ENCODE results near the gene KCNS3.

The KCNS3 gene

DNA sequence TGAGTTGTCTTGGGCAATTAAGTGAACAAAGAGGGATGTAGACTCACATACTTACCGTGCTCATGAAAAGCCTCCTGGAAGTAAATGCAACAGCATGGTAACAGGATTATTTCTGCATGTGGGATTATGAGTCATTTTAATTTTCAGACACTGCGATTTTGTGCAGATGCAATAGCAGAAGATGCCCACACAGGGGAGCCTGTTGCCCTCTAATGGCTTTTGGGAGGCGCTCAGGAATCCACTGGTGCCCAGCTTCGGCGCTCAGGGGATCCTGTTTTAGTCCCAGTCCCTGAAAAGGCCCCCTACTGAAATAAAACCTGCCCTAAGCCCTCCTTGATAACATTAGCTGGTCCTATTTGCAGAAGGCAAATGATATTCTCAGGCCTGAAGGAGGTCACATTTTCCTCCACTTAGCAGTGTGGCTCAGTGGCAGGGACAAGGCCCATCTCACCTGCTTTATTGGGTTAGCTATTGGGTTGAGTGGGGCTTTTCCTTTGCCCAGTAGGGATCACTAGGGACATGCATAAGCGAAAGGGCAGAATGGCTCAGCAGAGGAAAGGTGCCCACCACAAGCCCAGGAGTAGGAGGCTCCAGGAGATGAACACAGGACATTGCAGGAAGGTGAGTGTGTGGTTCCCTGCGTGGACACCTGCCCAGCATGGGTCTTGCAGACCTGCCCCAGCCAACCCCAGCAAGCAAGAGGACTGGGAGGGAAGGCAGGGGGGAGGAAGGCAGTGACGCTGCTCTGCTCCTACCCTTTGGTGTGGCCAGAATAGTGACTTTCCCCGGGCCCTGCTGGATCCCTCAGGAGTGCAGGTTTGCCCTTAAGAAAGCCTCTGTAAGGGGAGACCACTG lies 26.5 kb upstream of the KCNS3 start:
- Histone ChIP-seq H3K36me3 (ENCODE audit: control insufficient read depth in 1 of 2, insufficient read depth in 2 of 2, low read length in 2 of 2) (no peaks in the 10 kb centered on the region), H3K27ac (ENCODE audit: low read depth, low read length) (no peak overlapping the region), H3K9me3 (ENCODE audit: control insufficient read depth in 1 of 2, low read length in 2 of 2) (no peaks in the 10 kb centered on the region), H3K4me3 (ENCODE audit: low read depth in 1 of 2, low read length in 2 of 2) (no peak overlapping the region), H3K27me3 (ENCODE audit: control insufficient read depth in 1 of 2, insufficient read depth in 2 of 2, low read length in 2 of 2) (no peaks in the 10 kb centered on the region), H3K4me1 (ENCODE audit: control insufficient read depth in 1 of 2, insufficient read depth in 2 of 2, low read length in 2 of 2) (no peaks in the 10 kb centered on the region), H3K9ac (ENCODE audit: low read depth in 1 of 2, low read length in 2 of 2) (no peak overlapping the region)

DNA sequence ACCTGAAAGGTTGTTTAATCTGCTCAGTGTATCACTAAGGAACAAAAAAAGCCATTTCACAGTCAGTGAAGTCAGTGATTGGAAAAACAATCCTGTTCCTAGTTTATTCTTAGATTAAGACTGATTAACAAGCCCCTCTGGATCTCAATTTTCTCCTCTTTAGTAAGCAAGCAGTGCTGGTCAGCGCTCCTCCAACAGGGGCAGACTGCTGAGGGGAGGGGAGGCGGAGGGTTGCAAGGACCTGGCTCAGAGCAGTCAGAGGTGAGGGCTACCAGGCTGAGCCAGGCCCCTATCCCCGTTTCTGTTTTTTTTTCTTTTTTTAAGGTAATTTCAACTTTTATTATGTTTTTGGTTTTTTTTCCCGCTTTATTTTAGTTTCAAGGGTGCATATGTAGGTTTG lies 24.7 kb upstream of the KCNS3 start:
- Histone ChIP-seq H3K27ac (ENCODE audit: low read depth, low read length) (no peak overlapping the region), H3K9me3 (ENCODE audit: control insufficient read depth in 1 of 2, low read length in 2 of 2) (no peaks in the 10 kb centered on the region), H3K27me3 (ENCODE audit: control insufficient read depth in 1 of 2, insufficient read depth in 2 of 2, low read length in 2 of 2) (no peaks in the 10 kb centered on the region), H3K36me3 (ENCODE audit: control insufficient read depth in 1 of 2, insufficient read depth in 2 of 2, low read length in 2 of 2) (no peaks in the 10 kb centered on the region), H3K9ac (ENCODE audit: low read depth in 1 of 2, low read length in 2 of 2) (no peak overlapping the region), H3K4me1 (ENCODE audit: control insufficient read depth in 1 of 2, insufficient read depth in 2 of 2, low read length in 2 of 2) (peaks cover 0 to 3% of the 10 kb centered on the region in 2 donors), H3K4me3 (ENCODE audit: low read depth in 1 of 2, low read length in 2 of 2) (no peak overlapping the region)

DNA sequence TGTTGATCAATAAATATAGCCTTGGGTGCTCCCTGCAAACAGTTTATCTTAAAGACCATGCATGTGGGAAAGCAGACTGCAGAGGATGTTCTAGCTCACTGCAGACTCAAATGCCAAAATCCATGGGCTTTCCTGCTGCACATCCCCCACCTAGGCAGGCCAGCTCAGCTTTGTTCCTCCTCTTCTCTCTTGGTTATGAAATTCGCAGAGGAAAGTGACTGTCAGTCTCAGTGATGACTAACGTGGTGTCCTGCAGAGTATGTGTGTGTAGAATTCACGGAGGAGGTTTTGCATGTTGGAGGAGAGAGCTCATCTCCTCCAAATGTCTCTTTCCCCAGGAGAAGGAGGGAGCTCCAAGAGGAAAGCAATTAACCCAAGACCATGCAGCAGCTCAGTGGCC lies 21.4 kb upstream of the KCNS3 start:
- Histone ChIP-seq H3K36me3 (ENCODE audit: control insufficient read depth in 1 of 2, insufficient read depth in 2 of 2, low read length in 2 of 2) (no peaks in the 10 kb centered on the region), H3K27ac (ENCODE audit: low read depth, low read length) (no peak overlapping the region), H3K9ac (ENCODE audit: low read depth in 1 of 2, low read length in 2 of 2) (no peak overlapping the region), H3K9me3 (ENCODE audit: control insufficient read depth in 1 of 2, low read length in 2 of 2) (no peaks in the 10 kb centered on the region), H3K4me1 (ENCODE audit: control insufficient read depth in 1 of 2, insufficient read depth in 2 of 2, low read length in 2 of 2) (peaks cover 0 to 3% of the 10 kb centered on the region in 2 donors), H3K4me3 (ENCODE audit: low read depth in 1 of 2, low read length in 2 of 2) (no peak overlapping the region), H3K27me3 (ENCODE audit: control insufficient read depth in 1 of 2, insufficient read depth in 2 of 2, low read length in 2 of 2) (peaks cover 0 to 5% of the 10 kb centered on the region in 2 donors)

- no peak overlapping the region for H3K9ac ChIP-seq (ENCODE audit: low read depth in 1 of 2, low read length in 2 of 2)
- peaks cover 0 to 3% of the 10 kb centered on the region in 2 donors for H3K4me1 ChIP-seq (ENCODE audit: control insufficient read depth in 1 of 2, insufficient read depth in 2 of 2, low read length in 2 of 2)
- H3K27ac ChIP-seq (ENCODE audit: low read depth, low read length), result no peak overlapping the region
- H3K4me3 ChIP-seq (ENCODE audit: low read depth in 1 of 2, low read length in 2 of 2), result no peak overlapping the region
- no peaks in the 10 kb centered on the region for H3K9me3 ChIP-seq (ENCODE audit: control insufficient read depth in 1 of 2, low read length in 2 of 2)
- H3K27me3 ChIP-seq (ENCODE audit: control insufficient read depth in 1 of 2, insufficient read depth in 2 of 2, low read length in 2 of 2), result peaks cover 0 to 5% of the 10 kb centered on the region in 2 donors
- H3K36me3 ChIP-seq (ENCODE audit: control insufficient read depth in 1 of 2, insufficient read depth in 2 of 2, low read length in 2 of 2), result no peaks in the 10 kb centered on the region
Measured at GRCh38 chr2:17858064-17858463, 20.4 kb upstream of the KCNS3 start.

- H3K27me3 ChIP-seq (ENCODE audit: control insufficient read depth in 1 of 2, insufficient read depth in 2 of 2, low read length in 2 of 2), result peaks cover 0 to 5% of the 10 kb centered on the region in 2 donors
- no peak overlapping the region for H3K27ac ChIP-seq (ENCODE audit: low read depth, low read length)
- H3K9ac ChIP-seq (ENCODE audit: low read depth in 1 of 2, low read length in 2 of 2), result no peak overlapping the region
- no peak overlapping the region for H3K4me3 ChIP-seq (ENCODE audit: low read depth in 1 of 2, low read length in 2 of 2)
- H3K4me1 ChIP-seq (ENCODE audit: control insufficient read depth in 1 of 2, insufficient read depth in 2 of 2, low read length in 2 of 2), result no peaks in the 10 kb centered on the region
- no peaks in the 10 kb centered on the region for H3K9me3 ChIP-seq (ENCODE audit: control insufficient read depth in 1 of 2, low read length in 2 of 2)
- no peaks in the 10 kb centered on the region for H3K36me3 ChIP-seq (ENCODE audit: control insufficient read depth in 1 of 2, insufficient read depth in 2 of 2, low read length in 2 of 2)
Measured at GRCh38 chr2:17863539-17863938, 14.9 kb upstream of the KCNS3 start.

DNA sequence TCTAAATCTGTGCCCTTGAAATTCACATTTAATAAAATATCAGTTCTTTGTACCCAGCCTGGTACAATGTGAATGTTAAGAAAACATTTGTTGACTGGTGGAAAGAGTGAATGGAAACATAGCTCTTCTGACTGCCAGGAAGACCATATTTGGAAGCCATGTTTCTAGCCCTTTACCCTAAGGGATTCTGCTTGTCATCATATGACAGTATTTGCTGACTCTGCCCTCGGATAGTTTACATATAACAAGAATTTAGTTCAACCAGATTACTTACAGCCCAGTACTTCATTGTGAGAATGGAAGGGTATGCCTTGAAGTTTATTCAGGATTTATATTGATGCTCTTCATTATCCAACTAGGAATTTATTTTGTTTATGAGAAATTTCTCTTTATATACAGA lies 13.8 kb upstream of the KCNS3 start:
- no peaks in the 10 kb centered on the region for H3K36me3 ChIP-seq (ENCODE audit: control insufficient read depth in 1 of 2, insufficient read depth in 2 of 2, low read length in 2 of 2)
- H3K4me1 ChIP-seq (ENCODE audit: control insufficient read depth in 1 of 2, insufficient read depth in 2 of 2, low read length in 2 of 2), result no peaks in the 10 kb centered on the region

GRCh38 chr2:17867133-17867532 lies 11.3 kb upstream of the KCNS3 start:
- Histone ChIP-seq H3K27ac (ENCODE audit: low read depth, low read length) (no peak overlapping the region), H3K27me3 (ENCODE audit: control insufficient read depth in 1 of 2, insufficient read depth in 2 of 2, low read length in 2 of 2) (no peaks in the 10 kb centered on the region), H3K9me3 (ENCODE audit: control insufficient read depth in 1 of 2, low read length in 2 of 2) (no peaks in the 10 kb centered on the region)

More for the DNA sequence above, 13.8 kb upstream of the KCNS3 start:
- H3K27me3 ChIP-seq (ENCODE audit: control insufficient read depth in 1 of 2, insufficient read depth in 2 of 2, low read length in 2 of 2), result no peaks in the 10 kb centered on the region
- H3K9ac ChIP-seq (ENCODE audit: low read depth in 1 of 2, low read length in 2 of 2), result no peak overlapping the region
- H3K9me3 ChIP-seq (ENCODE audit: control insufficient read depth in 1 of 2, low read length in 2 of 2), result no peaks in the 10 kb centered on the region
- no peak overlapping the region for H3K4me3 ChIP-seq (ENCODE audit: low read depth in 1 of 2, low read length in 2 of 2)
- no peak overlapping the region for H3K27ac ChIP-seq (ENCODE audit: low read depth, low read length)

GRCh38 chr2:17869128-17869527 lies 9.3 kb upstream of the KCNS3 start:
- H3K27me3 ChIP-seq (ENCODE audit: control insufficient read depth in 1 of 2, insufficient read depth in 2 of 2, low read length in 2 of 2), result no peaks in the 10 kb centered on the region
- no peak overlapping the region for H3K27ac ChIP-seq (ENCODE audit: low read depth, low read length)
- H3K4me1 ChIP-seq (ENCODE audit: control insufficient read depth in 1 of 2, insufficient read depth in 2 of 2, low read length in 2 of 2), result no peaks in the 10 kb centered on the region
- no peak overlapping the region for H3K4me3 ChIP-seq (ENCODE audit: low read depth in 1 of 2, low read length in 2 of 2)
- no peaks in the 10 kb centered on the region for H3K9me3 ChIP-seq (ENCODE audit: control insufficient read depth in 1 of 2, low read length in 2 of 2)
- H3K9ac ChIP-seq (ENCODE audit: low read depth in 1 of 2, low read length in 2 of 2), result no peak overlapping the region
- H3K36me3 ChIP-seq (ENCODE audit: control insufficient read depth in 1 of 2, insufficient read depth in 2 of 2, low read length in 2 of 2), result no peaks in the 10 kb centered on the region

More at GRCh38 chr2:17867133-17867532, 11.3 kb upstream of the KCNS3 start:
- Histone ChIP-seq H3K9ac (ENCODE audit: low read depth in 1 of 2, low read length in 2 of 2) (no peak overlapping the region), H3K4me1 (ENCODE audit: control insufficient read depth in 1 of 2, insufficient read depth in 2 of 2, low read length in 2 of 2) (no peaks in the 10 kb centered on the region), H3K36me3 (ENCODE audit: control insufficient read depth in 1 of 2, insufficient read depth in 2 of 2, low read length in 2 of 2) (no peaks in the 10 kb centered on the region), H3K4me3 (ENCODE audit: low read depth in 1 of 2, low read length in 2 of 2) (no peak overlapping the region)

- no peak overlapping the region for H3K27ac ChIP-seq (ENCODE audit: low read depth, low read length)
- no peak overlapping the region for H3K9ac ChIP-seq (ENCODE audit: low read depth in 1 of 2, low read length in 2 of 2)
- H3K9me3 ChIP-seq (ENCODE audit: control insufficient read depth in 1 of 2, low read length in 2 of 2), result no peaks in the 10 kb centered on the region
- H3K27me3 ChIP-seq (ENCODE audit: control insufficient read depth in 1 of 2, insufficient read depth in 2 of 2, low read length in 2 of 2), result peaks cover 14 to 15% of the 10 kb centered on the region in 2 donors
- no peaks in the 10 kb centered on the region for H3K36me3 ChIP-seq (ENCODE audit: control insufficient read depth in 1 of 2, insufficient read depth in 2 of 2, low read length in 2 of 2)
- no peak overlapping the region for H3K4me3 ChIP-seq (ENCODE audit: low read depth in 1 of 2, low read length in 2 of 2)
- H3K4me1 ChIP-seq (ENCODE audit: control insufficient read depth in 1 of 2, insufficient read depth in 2 of 2, low read length in 2 of 2), result no peaks in the 10 kb centered on the region
Measured at GRCh38 chr2:17871639-17872038, 6.8 kb upstream of the KCNS3 start.

DNA sequence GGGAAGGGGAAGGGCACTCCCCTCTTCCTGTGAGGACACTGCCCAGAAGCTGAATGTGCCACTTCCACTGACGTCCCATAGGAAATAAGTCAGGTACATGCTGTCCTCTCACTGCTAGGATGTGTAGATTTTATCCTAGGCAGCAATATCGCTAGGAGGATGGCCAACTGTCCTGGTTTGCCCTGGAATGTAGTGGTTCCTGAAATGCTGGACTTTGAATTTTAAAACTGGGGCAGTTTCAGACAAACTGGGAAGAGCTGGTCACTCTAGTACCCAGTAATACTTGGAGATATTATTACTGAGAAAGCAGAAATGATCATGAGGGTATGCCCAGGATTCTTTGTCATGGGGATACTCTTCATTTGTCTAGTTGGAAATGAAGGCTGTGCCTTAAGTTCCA lies 5.4 kb upstream of the KCNS3 start:
- no peak overlapping the region for H3K9ac ChIP-seq (ENCODE audit: low read depth in 1 of 2, low read length in 2 of 2)
- no peaks in the 10 kb centered on the region for H3K9me3 ChIP-seq (ENCODE audit: control insufficient read depth in 1 of 2, low read length in 2 of 2)
- peaks cover 0 to 5% of the 10 kb centered on the region in 2 donors for H3K4me1 ChIP-seq (ENCODE audit: control insufficient read depth in 1 of 2, insufficient read depth in 2 of 2, low read length in 2 of 2)
- H3K27ac ChIP-seq (ENCODE audit: low read depth, low read length), result no peak overlapping the region
- H3K4me3 ChIP-seq (ENCODE audit: low read depth in 1 of 2, low read length in 2 of 2), result no peak overlapping the region
- H3K27me3 ChIP-seq (ENCODE audit: control insufficient read depth in 1 of 2, insufficient read depth in 2 of 2, low read length in 2 of 2), result peaks cover 26 to 29% of the 10 kb centered on the region in 2 donors
- no peaks in the 10 kb centered on the region for H3K36me3 ChIP-seq (ENCODE audit: control insufficient read depth in 1 of 2, insufficient read depth in 2 of 2, low read length in 2 of 2)
